ENCODE measurements around the gene RBM42. TPM values are rescaled to one million over a fixed set of nuclear protein-coding genes. Genes with fewer than 3 reads are reported as not detected.
A peak's percentile ranks its signal among the peaks of the same experiment; 100 is the strongest.

The RBM42 gene
- total RNA-seq, 3 donors from 2014 or later (not counting 1 experiment from before 2014, with no cell fraction given): 51.6 to 61.7 (median 58.2) TPM

- Histone ChIP-seq H3K27ac (ENCODE audit: low read length) (no peak overlapping the region), H3K36me3 (ENCODE audit: control insufficient read depth, insufficient read depth, low read length) (peaks cover under 1% of the 10 kb centered on the region), H3K4me3 (ENCODE audit: low read length) (peak overlapping the region; percentile 69), H3K4me1 (ENCODE audit: control insufficient read depth, insufficient read depth, low read length) (peaks cover 41% of the 10 kb centered on the region), H3K27me3 (ENCODE audit: control insufficient read depth, insufficient read depth, low read length) (no peaks in the 10 kb centered on the region), H3K9me3 (ENCODE audit: control insufficient read depth, insufficient read depth, low read length) (no peaks in the 10 kb centered on the region)
- intact Hi-C loops (cut with micrococcal nuclease): loop anchor here (5.0 kb wide), 2 partner anchors 96 to 114 kb away; partner anchors contain the start of genes HSPB6, PROSER3 and TMEM147
- ATAC-seq: no peak
- Mint-ChIP-seq H3K36me3 (no peaks in the 10 kb centered on the region), H3K27me3 (ENCODE audit: low read depth in 2 of 2) (no peaks in the 10 kb centered on the region), H3K4me3 (peak overlapping the region; percentile 88), H3K4me1 (peaks cover 10 to 17% of the 10 kb centered on the region in 2 donors), H3K27ac (peak overlapping the region in 1 of 2 donors; percentile 89), H3K9me3 (no peaks in the 10 kb centered on the region)
- WGBS (ENCODE audit: insufficient coverage): 57% methylated on average over 15 of the region's 15 CpGs
- TF ChIP-seq CTCF (IDR thresholded peaks at IDR 0.05): no peak
- no peak for DNase-seq
Observed at GRCh38 chr19:35642798-35643254, 14.0 kb downstream of the RBM42 start.

GRCh38 chr19:35643255-35644205 is 14.7 kb downstream of the RBM42 start:
- Mint-ChIP-seq H3K4me1 (peaks cover 17 to 24% of the 10 kb centered on the region in 2 donors), H3K27me3 (ENCODE audit: low read depth in 2 of 2) (no peaks in the 10 kb centered on the region), H3K9me3 (no peaks in the 10 kb centered on the region), H3K27ac (peak overlapping the region; percentile 64 to 89), H3K4me3 (peak overlapping the region; percentile 88), H3K36me3 (no peaks in the 10 kb centered on the region)
- no peak for TF ChIP-seq CTCF (IDR thresholded peaks at IDR 0.05)
- Histone ChIP-seq H3K27ac (ENCODE audit: low read length) (peak overlapping the region; percentile 75), H3K27me3 (ENCODE audit: control insufficient read depth, insufficient read depth, low read length) (no peaks in the 10 kb centered on the region), H3K4me3 (ENCODE audit: low read length) (peak overlapping the region; percentile 69), H3K9me3 (ENCODE audit: control insufficient read depth, insufficient read depth, low read length) (no peaks in the 10 kb centered on the region), H3K36me3 (ENCODE audit: control insufficient read depth, insufficient read depth, low read length) (no peaks in the 10 kb centered on the region), H3K4me1 (ENCODE audit: control insufficient read depth, insufficient read depth, low read length) (peaks cover 44% of the 10 kb centered on the region)
- peak; percentile 42 to 68 (median 44) for ATAC-seq
- DNase-seq: peak; percentile 77 to 87
- intact Hi-C loops (cut with micrococcal nuclease): loop anchor here (1.0 to 5.0 kb wide), 4 partner anchors 15 to 114 kb away; partner anchors contain the start of genes HAUS5, HSPB6, PROSER3 and TMEM147
- under 1% methylated on average over 69 of the region's 69 CpGs for WGBS (ENCODE audit: insufficient coverage)

- Histone ChIP-seq H3K4me1 (ENCODE audit: control insufficient read depth, insufficient read depth, low read length) (peaks cover 53% of the 10 kb centered on the region), H3K27ac (ENCODE audit: low read length) (peak overlapping the region; percentile 75), H3K9me3 (ENCODE audit: control insufficient read depth, insufficient read depth, low read length) (no peaks in the 10 kb centered on the region), H3K27me3 (ENCODE audit: control insufficient read depth, insufficient read depth, low read length) (no peaks in the 10 kb centered on the region), H3K36me3 (ENCODE audit: control insufficient read depth, insufficient read depth, low read length) (no peaks in the 10 kb centered on the region), H3K4me3 (ENCODE audit: low read length) (peak overlapping the region; percentile 69)
- intact Hi-C loops (cut with micrococcal nuclease): loop anchor here (1.0 to 5.0 kb wide), 4 partner anchors 16 to 113 kb away; partner anchors contain the start of genes HAUS5, HSPB6, PROSER3 and TMEM147
- H3K27me3 Mint-ChIP-seq (ENCODE audit: low read depth in 2 of 2): no peaks in the 10 kb centered on the region
- H3K9me3 Mint-ChIP-seq: no peaks in the 10 kb centered on the region
- H3K4me3 Mint-ChIP-seq: peak overlapping the region; percentile 88
- peaks cover 24 to 31% of the 10 kb centered on the region in 2 donors for H3K4me1 Mint-ChIP-seq
- DNase-seq: peak; percentile 85 to 97
- H3K27ac Mint-ChIP-seq: peak overlapping the region; percentile 64 to 89
- no peak for TF ChIP-seq CTCF (IDR thresholded peaks at IDR 0.05)
- under 1% methylated on average over 60 of the region's 60 CpGs for WGBS (ENCODE audit: insufficient coverage)
- peak; percentile 76 to 92 (median 80) for ATAC-seq
- H3K36me3 Mint-ChIP-seq: no peaks in the 10 kb centered on the region
Observed at GRCh38 chr19:35644206-35644986, 15.6 kb downstream of the RBM42 start.
